Spinal cord (tissue), 10 donors: Measurements from ENCODE around the gene MLXIPL. TPM values are rescaled to one million over a fixed set of nuclear protein-coding genes. Genes with fewer than 3 reads are reported as not detected.
"Not testable (repeated sequence)": the region's sequence is repeated elsewhere in the genome, so short reads cannot be mapped to it uniquely, and the experiment has no call there.

Experiments used
- DNase-seq, 6 donors: peaks; one replicate each; pipeline versions ENCODE4 v3.0.0 to v3.0.0-alpha.2; 2013 to 2015; ENCODE audit warnings: low spot score in 6 of 6, low read depth in 4 of 6
- H3K27ac ChIP-seq: one replicate; pipeline ENCODE4 v1.5.1; 2013; ENCODE audit warnings: low read depth, low read length, control low read depth
- H3K27me3 ChIP-seq: one replicate; pipeline ENCODE4 v1.6.1; 2013; ENCODE audit warnings: low read length; ENCODE audit not compliant: control insufficient read depth, insufficient read depth
- H3K36me3 ChIP-seq: one replicate; pipeline ENCODE4 v1.6.1; 2013; ENCODE audit warnings: low read length; ENCODE audit not compliant: control insufficient read depth, insufficient read depth
- H3K4me1 ChIP-seq: one replicate; pipeline ENCODE4 v1.6.1; 2013; ENCODE audit warnings: low read length; ENCODE audit not compliant: control insufficient read depth, insufficient read depth
- H3K4me3 ChIP-seq: one replicate; pipeline ENCODE4 v1.5.1; 2013; ENCODE audit warnings: low read depth, low read length, control low read depth
- H3K9me3 ChIP-seq: one replicate; pipeline ENCODE4 v1.6.1; 2013; ENCODE audit warnings: low read length; ENCODE audit not compliant: control insufficient read depth, insufficient read depth
- WGBS: methylation state at CpG from one replicate; pipeline ENCODE4 v1.1.5; 2013; ENCODE audit warnings: missing lambda C conversion rate; ENCODE audit not compliant: insufficient coverage; 5-methylcytosine and 5-hydroxymethylcytosine counted together
- polyA plus RNA-seq, 2 donors: library from polyadenylated mRNA; unstranded; fragments of 120-200 nt; gene quantifications; one replicate each; pipeline ENCODE4 v1.2.1, GENCODE V29; 2013; ENCODE audit not compliant: insufficient read length in 2 of 2
- total RNA-seq, 2 donors: library from RNA; depleted of rRNA in 1 of 2; stranded (reverse); fragments of 120-200 nt in 1 of 2; fragments of >200 nt in 1 of 2; gene quantifications; one replicate each; pipeline versions ENCODE4 v1.2.3 to v1.2.4, GENCODE V29; 2013 to 2014
- donor health status: healthy.

Gene MLXIPL
- total and polyA plus RNA-seq, 4 donors, result 0.55 to 4.4 (median 2.2) TPM

- H3K9me3 ChIP-seq, result no peaks in the 10 kb centered on the region
- H3K27ac ChIP-seq, result peak overlapping the region; percentile 91
- peak; percentile 64 to 96 (median 78) for DNase-seq
- peaks cover 20% of the 10 kb centered on the region for H3K4me1 ChIP-seq
- H3K4me3 ChIP-seq, result peak overlapping the region; percentile 72
- no peaks in the 10 kb centered on the region for H3K27me3 ChIP-seq
- H3K36me3 ChIP-seq, result peaks cover 30% of the 10 kb centered on the region
- under 1% methylated on average over 36 of the region's 36 CpGs for WGBS
These were observed 67.3 kb downstream of the MLXIPL start for GRCh38 chr7:73557108-73557396.

- H3K4me3 ChIP-seq, result peak overlapping the region; percentile 72
- no peak for DNase-seq
- H3K36me3 ChIP-seq, result peaks cover 36% of the 10 kb centered on the region
- peaks cover 20% of the 10 kb centered on the region for H3K4me1 ChIP-seq
- 28% methylated on average over 24 of the region's 28 CpGs for WGBS
- no peaks in the 10 kb centered on the region for H3K27me3 ChIP-seq
- H3K27ac ChIP-seq, result peak overlapping the region; percentile 88
- H3K9me3 ChIP-seq, result no peaks in the 10 kb centered on the region
These were observed 67.9 kb downstream of the MLXIPL start for GRCh38 chr7:73556208-73557107.

- 81% methylated on average over 6 of the region's 6 CpGs for WGBS
These were observed 68.8 kb downstream of the MLXIPL start for GRCh38 chr7:73555411-73555982.

GRCh38 chr7:73550093-73550492 lies 74.2 kb downstream of the MLXIPL start:
- 95% methylated on average over 2 of the region's 5 CpGs for WGBS
- H3K4me3 ChIP-seq, DNase-seq, H3K27ac ChIP-seq, H3K9me3 ChIP-seq, H3K4me1 ChIP-seq, H3K27me3 ChIP-seq: not testable (repeated sequence)
- H3K36me3 ChIP-seq, result peaks cover 59% of the 10 kb centered on the region

More at GRCh38 chr7:73555411-73555982, 68.8 kb downstream of the MLXIPL start:
- no peak overlapping the region for H3K4me3 ChIP-seq
- DNase-seq, result no peak
- H3K9me3 ChIP-seq, result no peaks in the 10 kb centered on the region
- peaks cover 40% of the 10 kb centered on the region for H3K36me3 ChIP-seq
- H3K27ac ChIP-seq, result no peak overlapping the region
- H3K27me3 ChIP-seq, result no peaks in the 10 kb centered on the region
- peaks cover 20% of the 10 kb centered on the region for H3K4me1 ChIP-seq

GRCh38 chr7:73549176-73549575 lies 75.1 kb downstream of the MLXIPL start:
- Histone ChIP-seq H3K4me3 (no peak overlapping the region), H3K27me3 (no peaks in the 10 kb centered on the region), H3K4me1 (no peaks in the 10 kb centered on the region), H3K36me3 (peaks cover 54% of the 10 kb centered on the region), H3K27ac (no peak overlapping the region), H3K9me3 (no peaks in the 10 kb centered on the region)
- WGBS, result no CpG with 5 or more reads among the region's 4 CpGs
- DNase-seq, result no peak

- Histone ChIP-seq H3K36me3 (peaks cover 53% of the 10 kb centered on the region), H3K27me3 (no peaks in the 10 kb centered on the region), H3K9me3 (no peaks in the 10 kb centered on the region), H3K4me1 (no peaks in the 10 kb centered on the region), H3K27ac (no peak overlapping the region), H3K4me3 (no peak overlapping the region)
- 71% methylated on average over 1 of the region's 9 CpGs for WGBS
- DNase-seq, result no peak
These were observed 76.5 kb downstream of the MLXIPL start for GRCh38 chr7:73547841-73548240.

GRCh38 chr7:73544678-73545077 lies 79.6 kb downstream of the MLXIPL start:
- no CpG with 5 or more reads among the region's 2 CpGs for WGBS
- H3K36me3 ChIP-seq, result peaks cover 55% of the 10 kb centered on the region
- H3K27me3 ChIP-seq, result no peaks in the 10 kb centered on the region

More at GRCh38 chr7:73544678-73545077, 79.6 kb downstream of the MLXIPL start:
- no peak overlapping the region for H3K27ac ChIP-seq
- no peak for DNase-seq
- no peak overlapping the region for H3K4me3 ChIP-seq
- no peaks in the 10 kb centered on the region for H3K9me3 ChIP-seq
- no peaks in the 10 kb centered on the region for H3K4me1 ChIP-seq

Other genes starting within 250 kb of the MLXIPL start
- gene FZD9, start 190.7 kb downstream of the MLXIPL start, total RNA-seq, result 1 to 10 TPM; 2.8 to 4.9 TPM
- 1 to 10 TPM; 5.4 to 5.8 TPM for gene FZD9, start 190.7 kb downstream of the MLXIPL start, polyA plus RNA-seq
- gene BAZ1B, start 102.2 kb downstream of the MLXIPL start, total RNA-seq, result 10 to 100 TPM; 49.6 to 63.9 TPM
- gene BAZ1B, start 102.2 kb downstream of the MLXIPL start, polyA plus RNA-seq, result 10 to 100 TPM; 42.8 to 50.6 TPM
- 10 to 100 TPM in 1 of 2 donors, 1 to 10 TPM in 1; 8.2 to 11.3 TPM for gene BCL7B, start 66.8 kb downstream of the MLXIPL start, total RNA-seq
- 10 to 100 TPM; 41.5 to 42.5 TPM for gene BCL7B, start 66.8 kb downstream of the MLXIPL start, polyA plus RNA-seq
- gene TBL2, start 45.9 kb downstream of the MLXIPL start, total RNA-seq, result 10 to 100 TPM; 45.2 to 50.3 TPM
- 10 to 100 TPM; 32.3 to 36.8 TPM for gene TBL2, start 45.9 kb downstream of the MLXIPL start, polyA plus RNA-seq
- 10 to 100 TPM in 1 of 2 donors, 1 to 10 TPM in 1; 8.9 to 13.6 TPM for gene VPS37D, start 43.3 kb upstream of the MLXIPL start, total RNA-seq
- gene VPS37D, start 43.3 kb upstream of the MLXIPL start, polyA plus RNA-seq, result 10 to 100 TPM; 28.3 to 29.2 TPM
- 1 to 10 TPM; 3.5 to 6.6 TPM for gene DNAJC30, start 58.9 kb upstream of the MLXIPL start, total RNA-seq
- gene DNAJC30, start 58.9 kb upstream of the MLXIPL start, polyA plus RNA-seq, result 10 to 100 TPM; 13.2 to 13.5 TPM
- gene BUD23, start 59.1 kb upstream of the MLXIPL start, total RNA-seq, result 10 to 100 TPM; 24.6 to 37.5 TPM
- 100 to 1,000 TPM in 1 of 2 donors, 10 to 100 TPM in 1; 74.1 to 107 TPM for gene BUD23, start 59.1 kb upstream of the MLXIPL start, polyA plus RNA-seq
- gene STX1A, start 95.1 kb upstream of the MLXIPL start, total RNA-seq, result 10 to 100 TPM; 15.6 to 25.8 TPM
- gene STX1A, start 95.1 kb upstream of the MLXIPL start, polyA plus RNA-seq, result 10 to 100 TPM; 57.4 to 65.9 TPM
- gene ABHD11, start 114.3 kb upstream of the MLXIPL start, total RNA-seq, result 10 to 100 TPM in 1 of 2 donors, 1 to 10 TPM in 1; 9.9 to 22.3 TPM
- gene ABHD11, start 114.3 kb upstream of the MLXIPL start, polyA plus RNA-seq, result 10 to 100 TPM; 15.1 to 16.4 TPM
- gene CLDN3, start 145.7 kb upstream of the MLXIPL start, total RNA-seq, result 1 to 10 TPM in 1 of 2 donors, not detected in 1; 3.9 TPM
- gene CLDN3, start 145.7 kb upstream of the MLXIPL start, polyA plus RNA-seq, result under 1 TPM; 0.67 to 0.81 TPM
- gene CLDN4, start 206.5 kb upstream of the MLXIPL start, total RNA-seq, result 1 to 10 TPM in 1 of 2 donors, under 1 TPM in 1; 0.20 to 2.6 TPM
- 1 to 10 TPM in 1 of 2 donors, under 1 TPM in 1; 0.25 to 1.3 TPM for gene CLDN4, start 206.5 kb upstream of the MLXIPL start, polyA plus RNA-seq
- 1 to 10 TPM in 1 of 2 donors, under 1 TPM in 1; 0.79 to 4.2 TPM for gene METTL27, start 218.0 kb upstream of the MLXIPL start, total RNA-seq
- under 1 TPM; 0.49 to 0.66 TPM for gene METTL27, start 218.0 kb upstream of the MLXIPL start, polyA plus RNA-seq
- not detected for gene TMEM270, start 236.6 kb upstream of the MLXIPL start, total RNA-seq
- gene TMEM270, start 236.6 kb upstream of the MLXIPL start, polyA plus RNA-seq, result not detected